ENCODE data around the gene CDH24.

DNA sequence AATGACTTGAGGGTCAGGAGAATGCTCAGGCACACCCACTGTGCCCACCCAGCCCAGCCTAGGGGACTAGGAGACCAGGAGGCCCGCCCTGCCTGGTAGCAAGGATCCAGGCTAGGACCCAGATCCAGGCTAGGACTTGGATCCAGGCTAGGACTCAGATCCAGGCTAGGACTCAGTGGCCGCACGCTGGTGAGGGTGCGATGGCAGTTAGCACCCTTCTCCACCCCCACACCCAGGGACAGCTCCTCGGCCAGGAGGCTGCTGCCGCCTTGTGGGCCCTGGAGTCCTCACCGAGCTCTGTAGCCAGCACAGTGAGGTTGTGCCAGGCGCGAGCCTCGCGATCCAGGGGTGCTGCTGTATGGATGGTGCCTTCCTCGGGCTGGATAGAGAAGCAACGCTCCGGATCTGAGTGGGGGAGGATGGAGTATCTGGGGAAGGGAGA is 5.1 kb downstream of the CDH24 start:
- TF ChIP-seq CTCF (IDR thresholded peaks at IDR 0.05) (peak; percentile 84), SIN3A (IDR thresholded peaks at IDR 0.05; ENCODE audit: borderline replicate concordance, insufficient read depth, low read depth, low read length) (no peak), TCF7L2 (IDR thresholded peaks at IDR 0.05; ENCODE audit: low read depth, low read length) (no peak), POLR2AphosphoS5 (IDR thresholded peaks at IDR 0.05; ENCODE audit: low read depth, low read length) (no peak)
